22Rv1 (cell line): ENCODE results near the gene DHRS3.

ENCODE experiments used
- CTCF ChIP-seq: fragments of 450-650 bp; IDR thresholded peaks from 2 replicates; pipeline ENCODE4 v1.5.1; 2017; ENCODE audit warnings: mild to moderate bottlenecking
- ZFX ChIP-seq: fragments of 450-650 bp; IDR thresholded peaks from 2 replicates; pipeline ENCODE4 v1.6.1; 2017; ENCODE audit warnings: antibody characterized with exemption, borderline replicate concordance

GRCh38 chr1:12542138-12542465 lies 75.9 kb downstream of the DHRS3 start:
- TF ChIP-seq CTCF (no peak), ZFX (no peak)
